ENCODE data around the gene EIF2AK2. TPM values are rescaled to one million over a fixed set of nuclear protein-coding genes. Genes with fewer than 3 reads are reported as not detected.

EIF2AK2 gene
- total and polyA plus RNA-seq, 8 donors = 36.1 to 54.2 (median 37.9) TPM

DNA sequence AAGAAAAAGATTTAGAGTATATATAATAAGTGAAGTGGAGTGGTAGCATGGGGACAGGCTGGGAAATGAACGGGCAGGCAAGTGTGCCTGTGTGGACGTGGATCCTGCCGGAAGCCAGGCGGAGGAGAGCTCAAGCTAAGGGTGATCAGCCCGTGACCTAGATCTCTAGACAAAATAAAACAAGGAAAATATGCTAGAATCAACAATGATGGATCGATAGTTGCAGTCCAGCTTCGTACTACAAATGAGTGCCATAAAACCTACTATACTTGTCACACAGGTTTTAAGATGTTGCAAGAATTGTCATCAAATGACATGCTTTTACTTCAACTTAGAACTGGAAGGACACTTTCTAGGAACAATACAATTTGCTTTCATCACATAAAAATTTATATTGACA, 8.5 kb downstream of the EIF2AK2 start:
- TF ChIP-seq, protein P1, sequence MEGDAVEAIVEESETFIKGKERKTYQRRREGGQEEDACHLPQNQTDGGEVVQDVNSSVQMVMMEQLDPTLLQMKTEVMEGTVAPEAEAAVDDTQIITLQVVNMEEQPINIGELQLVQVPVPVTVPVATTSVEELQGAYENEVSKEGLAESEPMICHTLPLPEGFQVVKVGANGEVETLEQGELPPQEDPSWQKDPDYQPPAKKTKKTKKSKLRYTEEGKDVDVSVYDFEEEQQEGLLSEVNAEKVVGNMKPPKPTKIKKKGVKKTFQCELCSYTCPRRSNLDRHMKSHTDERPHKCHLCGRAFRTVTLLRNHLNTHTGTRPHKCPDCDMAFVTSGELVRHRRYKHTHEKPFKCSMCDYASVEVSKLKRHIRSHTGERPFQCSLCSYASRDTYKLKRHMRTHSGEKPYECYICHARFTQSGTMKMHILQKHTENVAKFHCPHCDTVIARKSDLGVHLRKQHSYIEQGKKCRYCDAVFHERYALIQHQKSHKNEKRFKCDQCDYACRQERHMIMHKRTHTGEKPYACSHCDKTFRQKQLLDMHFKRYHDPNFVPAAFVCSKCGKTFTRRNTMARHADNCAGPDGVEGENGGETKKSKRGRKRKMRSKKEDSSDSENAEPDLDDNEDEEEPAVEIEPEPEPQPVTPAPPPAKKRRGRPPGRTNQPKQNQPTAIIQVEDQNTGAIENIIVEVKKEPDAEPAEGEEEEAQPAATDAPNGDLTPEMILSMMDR (IDR thresholded peaks at IDR 0.05) = no peak
- Histone ChIP-seq H3K27ac (no peak overlapping the region), H3K36me3 (peaks cover 0 to 59% of the 10 kb centered on the region in 2 donors), H3K9me3 (no peaks in the 10 kb centered on the region), H3K27me3 (no peaks in the 10 kb centered on the region), H3K4me1 (peaks cover 0 to 27% of the 10 kb centered on the region in 2 donors), H3K4me3 (no peak overlapping the region)
- ATAC-seq (no peak), DNase-seq (no peak)
- intact Hi-C loops (cut with DNase I) = no loop called here

DNA sequence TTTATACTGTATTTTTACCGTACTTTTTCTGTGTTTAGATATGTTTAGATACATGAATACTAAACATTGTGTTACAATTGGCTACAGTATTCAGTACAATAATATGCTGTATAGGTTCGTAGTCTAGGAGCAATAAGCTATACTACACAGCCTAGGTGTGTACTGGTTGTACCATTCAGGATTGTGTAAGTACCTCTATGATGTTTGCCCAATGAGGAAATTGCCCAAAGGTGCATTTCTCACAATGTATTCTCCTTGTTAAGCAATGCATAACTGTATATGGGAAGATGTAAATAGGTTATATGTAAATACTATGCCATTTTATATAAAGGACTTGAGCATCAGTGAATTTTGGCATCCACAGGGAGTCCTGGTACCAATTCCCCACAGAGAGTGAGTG, 10.7 kb downstream of the EIF2AK2 start:
- peak overlapping the region in 1 of 2 donors; percentile 33 for H3K27ac ChIP-seq
- peaks cover 0 to 78% of the 10 kb centered on the region in 2 donors for H3K36me3 ChIP-seq
- DNase-seq = no peak
- peaks cover 0 to 19% of the 10 kb centered on the region in 2 donors for H3K4me1 ChIP-seq
- H3K27me3 ChIP-seq = no peaks in the 10 kb centered on the region
- ATAC-seq = no peak
- no peak overlapping the region for H3K4me3 ChIP-seq
- H3K9me3 ChIP-seq = no peaks in the 10 kb centered on the region
- intact Hi-C loops (cut with DNase I) = no loop called here
- TF ChIP-seq, protein P1 (IDR thresholded peaks at IDR 0.05) = no peak

DNA sequence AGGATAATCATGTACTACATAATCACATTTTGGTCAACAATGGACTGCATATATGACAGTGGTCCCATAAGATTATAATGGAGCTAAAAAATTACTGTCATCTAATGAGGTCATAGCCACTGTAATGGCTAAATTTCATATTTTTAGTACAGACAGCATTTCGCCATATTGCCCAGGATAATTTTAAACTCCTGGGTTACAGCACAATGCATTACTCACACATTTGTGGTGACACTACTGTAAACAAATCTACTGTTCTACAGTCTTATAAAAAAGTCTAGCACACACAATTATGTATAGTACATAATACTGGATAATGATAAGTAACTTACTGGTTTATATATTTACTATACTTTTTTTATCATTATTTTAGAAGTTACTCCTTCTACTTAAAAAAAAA, 12.8 kb downstream of the EIF2AK2 start:
- ATAC-seq = no peak
- peaks cover 0 to 99% of the 10 kb centered on the region in 2 donors for H3K36me3 ChIP-seq

DNA sequence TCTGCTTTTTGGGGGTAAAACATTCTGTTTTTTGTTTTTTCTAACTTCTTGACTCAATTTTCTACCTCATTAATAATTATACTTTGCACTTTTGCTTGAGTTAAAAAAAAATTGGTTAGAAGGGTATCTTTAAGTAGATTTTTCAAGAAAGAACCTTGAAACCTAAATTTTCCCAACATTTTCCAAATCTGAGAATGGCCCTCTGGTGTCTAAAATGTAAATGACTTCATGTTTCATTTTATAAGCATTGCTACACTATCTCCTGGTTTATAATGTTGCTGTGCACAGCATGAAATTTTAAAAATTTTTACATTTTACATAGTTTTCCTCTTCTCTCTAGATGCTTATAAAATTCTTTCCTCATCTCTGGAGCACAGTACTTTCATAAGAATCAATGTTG, 14.2 kb downstream of the EIF2AK2 start:
- ATAC-seq (no peak), DNase-seq (no peak)
- H3K4me3 ChIP-seq = no peak overlapping the region
- H3K27ac ChIP-seq = no peak overlapping the region
- intact Hi-C loops (cut with DNase I) = no loop called here
- TF ChIP-seq, protein P1 (IDR thresholded peaks at IDR 0.05) = no peak
- no peaks in the 10 kb centered on the region for H3K4me1 ChIP-seq
- H3K36me3 ChIP-seq = peaks cover 0 to 100% of the 10 kb centered on the region in 2 donors
- no peaks in the 10 kb centered on the region for H3K9me3 ChIP-seq
- H3K27me3 ChIP-seq = no peaks in the 10 kb centered on the region

More for the DNA sequence above, 12.8 kb downstream of the EIF2AK2 start:
- H3K4me1 ChIP-seq = no peaks in the 10 kb centered on the region
- no peak for DNase-seq
- no peaks in the 10 kb centered on the region for H3K27me3 ChIP-seq
- H3K27ac ChIP-seq = no peak overlapping the region
- TF ChIP-seq, protein P1 (IDR thresholded peaks at IDR 0.05) = no peak
- intact Hi-C loops (cut with DNase I) = no loop called here
- H3K4me3 ChIP-seq = no peak overlapping the region
- no peaks in the 10 kb centered on the region for H3K9me3 ChIP-seq

DNA sequence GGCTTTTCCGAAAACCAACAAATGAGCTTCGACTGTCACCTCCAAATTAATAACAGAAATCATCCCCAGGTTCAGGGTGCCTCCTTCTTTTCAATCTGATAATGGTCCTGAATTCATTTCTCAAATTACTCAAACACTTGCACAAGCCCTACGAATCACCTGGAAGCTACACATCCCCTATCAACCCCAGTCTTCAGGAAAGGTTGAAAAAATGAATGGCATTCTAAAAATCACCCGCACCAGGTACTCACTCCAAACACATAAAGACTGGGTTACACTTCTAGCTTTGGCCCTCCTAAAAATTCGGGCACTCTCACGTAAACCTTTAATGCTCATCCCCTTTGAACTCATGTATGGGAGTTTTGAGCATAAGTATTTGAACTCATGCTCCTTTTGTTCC, 23.9 kb downstream of the EIF2AK2 start:
- Histone ChIP-seq H3K4me3 (no peak overlapping the region), H3K27me3 (no peaks in the 10 kb centered on the region), H3K36me3 (peaks cover 0 to 100% of the 10 kb centered on the region in 2 donors), H3K27ac (no peak overlapping the region), H3K9me3 (no peaks in the 10 kb centered on the region), H3K4me1 (no peaks in the 10 kb centered on the region)
- ATAC-seq = no peak
- no peak for DNase-seq
- TF ChIP-seq, protein P1 (IDR thresholded peaks at IDR 0.05) = no peak
- intact Hi-C loops (cut with DNase I) = no loop called here

All from left lung (tissue), 10 donors.